Activated CD4-positive, alpha-beta T cell treated with anti-CD3 and anti-CD28 coated beads for 24 hours (primary cell): ENCODE data around the gene CCDC30.

Experiments
- DNase-seq, 2 donors: peaks; one replicate each; pipeline ENCODE4 v3.0.0-alpha.2; 2020; ENCODE audit warnings: low read depth in 2 of 2

The CCDC30 gene

GRCh38 chr1:42690477-42691156 lies 227.5 kb downstream of the CCDC30 start:
- DNase-seq = no peak

GRCh38 chr1:42691157-42691498 lies 228.0 kb downstream of the CCDC30 start:
- no peak for DNase-seq

DNA sequence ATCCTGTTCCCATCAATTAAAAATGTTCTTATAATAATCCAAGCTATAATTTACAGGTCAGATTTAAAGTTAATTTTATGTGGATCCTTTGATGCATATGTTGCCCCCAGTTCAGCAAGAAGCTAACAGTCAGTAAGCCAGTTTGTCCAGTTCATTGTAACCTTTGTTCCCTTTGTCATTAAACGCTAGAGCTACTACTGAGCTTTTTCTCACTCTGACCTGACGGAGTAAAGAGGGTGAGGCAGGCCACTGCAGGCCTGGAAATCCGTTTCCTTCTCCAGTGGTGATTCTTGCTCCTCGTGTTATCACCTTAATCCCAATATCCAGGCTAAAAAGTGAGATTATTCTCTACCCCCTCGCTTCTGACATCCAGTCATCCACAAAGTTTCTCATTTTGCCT lies 229.4 kb downstream of the CCDC30 start:
- no peak for DNase-seq

GRCh38 chr1:42692911-42693310 lies 229.8 kb downstream of the CCDC30 start:
- no peak for DNase-seq

GRCh38 chr1:42698081-42698813 lies 235.2 kb downstream of the CCDC30 start:
- DNase-seq = no peak

GRCh38 chr1:42700006-42700405 lies 236.9 kb downstream of the CCDC30 start:
- no peak for DNase-seq

DNA sequence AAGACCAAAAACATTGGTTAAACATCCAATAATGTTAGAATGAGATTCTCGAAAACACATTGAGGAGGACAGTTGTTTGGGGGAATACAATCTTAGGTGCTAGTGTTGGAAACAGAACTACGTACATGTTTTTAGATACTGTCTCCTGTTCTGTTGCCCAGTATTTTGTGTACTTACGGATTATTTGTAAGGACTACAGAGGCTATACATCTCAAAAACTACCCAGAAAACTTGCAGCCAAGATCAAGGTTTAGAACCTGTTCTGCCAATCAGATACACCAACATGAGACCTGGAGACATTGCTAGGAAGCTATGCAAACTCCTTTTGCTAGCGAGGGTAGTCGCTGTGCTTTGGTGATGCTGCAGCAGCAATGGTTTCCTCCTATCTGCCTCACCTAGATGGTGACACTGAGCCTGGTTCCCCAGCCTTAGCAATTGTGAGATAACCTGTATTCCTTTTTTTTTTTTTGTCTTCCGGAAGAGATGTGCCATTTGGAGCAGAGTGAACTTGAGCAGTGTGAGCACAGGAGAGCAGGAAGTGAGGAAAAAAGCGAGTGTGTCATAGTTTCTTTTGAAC lies 240.9 kb downstream of the CCDC30 start:
- no peak for DNase-seq
